HepG2 (cell line): ENCODE measurements around the gene FGF19. TPM values are rescaled to one million over a fixed set of nuclear protein-coding genes. Genes with fewer than 3 reads are reported as not detected.
A peak's percentile ranks its signal among the peaks of the same experiment; 100 is the strongest.

ENCODE experiments used
- ELF3 ChIP-seq: IDR thresholded peaks from 2 replicates; pipeline ENCODE4 v1.6.1; 2016; ENCODE audit warnings: missing genetic modification reagents, missing compliant biosample characterization
- GMEB2 ChIP-seq: IDR thresholded peaks from 2 replicates; pipeline ENCODE4 v1.6.1; 2016; ENCODE audit warnings: missing biosample characterization, missing genetic modification reagents, low read depth
- NFIC ChIP-seq: IDR thresholded peaks from 2 replicates; pipeline ENCODE4 v1.6.1; 2012; ENCODE audit warnings: mild to moderate bottlenecking, low read length, inconsistent platforms
- PCBP2 ChIP-seq: fragments of 200-400 bp; formaldehyde crosslinking; optimal IDR thresholded peaks from 2 replicates; pipeline ENCODE3; 2018; ENCODE audit warnings: low read length, low read depth; ENCODE audit not compliant: poor library complexity, severe bottlenecking
- REL ChIP-seq: sonication (generic); formaldehyde crosslinking; conservative IDR thresholded peaks from 2 replicates; pipeline ENCODE4 v1.8.0; 2022; ENCODE audit warnings: mild to moderate bottlenecking, missing genetic modification reagents, moderate library complexity
- SIN3A ChIP-seq: IDR thresholded peaks from 2 replicates; pipeline ENCODE4 v1.6.1; 2011; ENCODE audit warnings: low read depth, mild to moderate bottlenecking, control low read depth, low read length, borderline replicate concordance
- SIX1 ChIP-seq: sonication (generic); formaldehyde crosslinking; IDR thresholded peaks from 2 replicates; pipeline ENCODE4 v1.4.0; 2020; ENCODE audit warnings: missing genetic modification reagents, borderline replicate concordance
- TBP ChIP-seq: sonication (generic); formaldehyde crosslinking; IDR thresholded peaks from 2 replicates; pipeline ENCODE4 v1.5.0; 2020; ENCODE audit warnings: missing genetic modification reagents
- THAP8 ChIP-seq: sonication (generic); formaldehyde crosslinking; IDR thresholded peaks from 2 replicates; pipeline ENCODE4 v1.5.1; 2020; ENCODE audit warnings: missing genetic modification reagents, mild to moderate bottlenecking, borderline replicate concordance
- ZBTB39 ChIP-seq: sonication (generic); formaldehyde crosslinking; IDR thresholded peaks from 2 replicates; pipeline ENCODE4 v1.5.0; 2020; ENCODE audit warnings: missing genetic modification reagents
- ZHX2 ChIP-seq, 2 experiments: sonication (generic) in 1 of 2; formaldehyde crosslinking in 1 of 2; IDR thresholded peaks; 2 replicates each; pipeline versions ENCODE4 v1.6.1 to v1.9.0; 2014 to 2022; ENCODE audit warnings: antibody characterized with exemption in 1 of 2, borderline replicate concordance in 1 of 2, inconsistent platforms in 1 of 2, low read depth in 1 of 2, missing genetic modification reagents in 1 of 2
- ZKSCAN8 ChIP-seq: IDR thresholded peaks from 2 replicates; pipeline ENCODE4 v1.6.1; 2016; ENCODE audit warnings: borderline replicate concordance, missing genetic modification reagents, missing compliant biosample characterization
- ZNF138 ChIP-seq: sonication (generic); formaldehyde crosslinking; IDR thresholded peaks from 2 replicates; pipeline ENCODE4 v1.5.0; 2020; ENCODE audit warnings: mild to moderate bottlenecking, low read depth, missing genetic modification reagents
- ZNF205 ChIP-seq: IDR thresholded peaks from 2 replicates; pipeline ENCODE4 v1.6.1; 2018; ENCODE audit warnings: missing biosample characterization, missing genetic modification reagents
- ZNF569 ChIP-seq: sonication (generic); formaldehyde crosslinking; IDR thresholded peaks from 2 replicates; pipeline ENCODE4 v1.5.0; 2020; ENCODE audit warnings: mild to moderate bottlenecking, missing genetic modification reagents, moderate library complexity, borderline replicate concordance
- ZNF580 ChIP-seq: IDR thresholded peaks from 2 replicates; pipeline ENCODE4 v1.6.1; 2016; ENCODE audit warnings: low read depth, borderline replicate concordance
- ZNF724P ChIP-seq: sonication (generic); formaldehyde crosslinking; IDR thresholded peaks from 2 replicates; pipeline ENCODE4 v1.8.0; 2022; ENCODE audit warnings: missing genetic modification reagents, borderline replicate concordance
- polyA plus RNA-seq, 8 experiments: library from polyadenylated mRNA; depleted of rRNA in 3 of 8; stranded (reverse) in 7 of 8; unstranded in 1 of 8; fragments of >200 nt; fragmentation: Illumina TruSeq in 4 of 8; extraction: Trizol in 4 of 8; gene quantifications; 2 replicates each; pipeline versions ENCODE4 v1.2.1 to v1.2.3, GENCODE V29; 2011 to 2016; ENCODE audit warnings: low read depth in 4 of 8, missing spikeins in 1 of 8, mixed read lengths in 1 of 8; ENCODE audit not compliant: insufficient read depth in 1 of 8
- total RNA-seq, 5 experiments: library from RNA; depleted of rRNA; stranded (reverse); fragments of >200 nt; fragmentation: Illumina TruSeq; extraction: Trizol; gene quantifications; 2 replicates each; pipeline ENCODE4 v1.2.3, GENCODE V29; 2016; ENCODE audit warnings: low read depth in 1 of 5

FGF19 gene
- total and polyA plus RNA-seq, 2 of the 13 experiments (the other 11 are each of a cell fraction or from before 2014, with no cell fraction given) = 0.07 TPM; not detected in 1

- 0 out of 2 replicates have a peak, but pooled peaks have one; percentile 26 for TF ChIP-seq SIN3A
- TF ChIP-seq ZBTB39 (CRISPR knock-in tag) = no peak; the same call in 1 of the 2 replicates
- 0 out of 2 replicates have a peak, but pooled peaks have one; percentile 75 for TF ChIP-seq ELF3
- no peak for TF ChIP-seq TBP
- peak; percentile 95 for TF ChIP-seq ZKSCAN8
- no peak; the same call in 1 of the 2 replicates for TF ChIP-seq ZNF205
- TF ChIP-seq GMEB2 (CRISPR knock-in tag) = no peak
- TF ChIP-seq ZNF569 (CRISPR knock-in tag) = no peak
- no peak for TF ChIP-seq THAP8 (CRISPR knock-in tag)
- TF ChIP-seq ZNF724P (CRISPR knock-in tag) = no peak
- TF ChIP-seq REL = no peak
- TF ChIP-seq ZNF580 (CRISPR knock-in tag) = no peak
- TF ChIP-seq SIX1 (CRISPR knock-in tag) = no peak; the same call in 1 of the 2 replicates
- TF ChIP-seq ZHX2 (IDR thresholded peaks at IDR 0.05; ENCODE audit: low read depth) = no peak
- TF ChIP-seq ZHX2 (CRISPR knock-in tag; IDR thresholded peaks at IDR 0.05; ENCODE audit: borderline replicate concordance) = no peak
- TF ChIP-seq PCBP2 = no peak
- peak; percentile 75; the same call in 1 of the 2 replicates for TF ChIP-seq NFIC
- TF ChIP-seq ZNF138 (CRISPR knock-in tag) = no peak
These were observed 49.0 kb downstream of the FGF19 start (continued) for GRCh38 chr11:69654660-69655478.
